HG03342 (cell line): ENCODE results near the gene NBPF1.
"Not testable (repeated sequence)": the region's sequence is repeated elsewhere in the genome, so short reads cannot be mapped to it uniquely, and the experiment has no call there.

ENCODE experiments used
- ATAC-seq: cut with Tn5 transposase; IDR thresholded peaks from one replicate; pipeline ENCODE4 v1.9.1; 2021; ENCODE audit warnings: mild to moderate bottlenecking, moderate library complexity; ENCODE audit not compliant: unreplicated experiment

The NBPF1 gene

DNA sequence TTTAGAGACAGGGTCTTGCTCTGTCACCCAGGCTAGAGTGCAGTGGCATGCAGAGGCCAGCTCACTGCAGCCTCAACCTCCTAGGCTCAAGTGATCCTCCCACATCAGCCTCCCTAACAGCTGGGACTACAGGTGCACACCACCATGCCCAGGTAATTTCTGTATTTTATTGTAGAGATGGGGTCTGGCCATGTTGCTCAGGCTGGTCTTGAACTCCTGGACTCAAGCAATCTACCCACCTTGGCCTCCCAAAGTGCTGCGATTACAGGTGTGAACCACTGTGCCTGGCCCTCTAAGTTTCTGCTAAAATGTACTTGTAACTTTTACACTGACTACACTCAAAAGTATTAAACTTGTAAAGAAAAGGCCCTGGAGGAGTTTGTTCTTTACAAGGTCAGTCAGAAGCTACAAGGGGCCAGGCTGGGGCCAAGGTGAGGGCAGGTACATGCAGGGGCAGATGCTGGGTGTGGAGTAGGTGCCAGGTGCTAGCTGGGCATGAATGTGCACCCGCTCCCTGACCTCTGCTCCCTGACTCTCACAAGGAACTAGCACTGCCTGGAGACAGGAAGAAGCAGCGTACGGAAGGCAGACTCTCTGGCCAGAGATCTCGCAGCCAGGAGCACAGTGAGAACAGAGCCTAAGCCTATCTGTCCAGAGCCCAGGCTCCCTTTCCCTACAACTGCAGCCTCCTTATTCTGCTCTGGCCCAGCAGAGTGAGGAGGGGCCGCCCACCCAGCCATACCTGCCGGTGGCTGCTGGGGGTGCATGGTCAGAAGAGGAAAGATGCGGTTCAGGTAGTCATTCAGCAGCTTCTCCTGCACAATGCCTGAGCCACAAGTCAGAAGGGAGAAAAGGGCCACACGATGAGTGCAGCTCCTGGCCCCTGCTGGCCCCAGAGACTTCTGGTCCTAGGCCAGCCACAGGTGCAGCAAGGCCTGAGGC lies 28.9 kb upstream of the NBPF1 start:
- not testable (repeated sequence) for ATAC-seq

DNA sequence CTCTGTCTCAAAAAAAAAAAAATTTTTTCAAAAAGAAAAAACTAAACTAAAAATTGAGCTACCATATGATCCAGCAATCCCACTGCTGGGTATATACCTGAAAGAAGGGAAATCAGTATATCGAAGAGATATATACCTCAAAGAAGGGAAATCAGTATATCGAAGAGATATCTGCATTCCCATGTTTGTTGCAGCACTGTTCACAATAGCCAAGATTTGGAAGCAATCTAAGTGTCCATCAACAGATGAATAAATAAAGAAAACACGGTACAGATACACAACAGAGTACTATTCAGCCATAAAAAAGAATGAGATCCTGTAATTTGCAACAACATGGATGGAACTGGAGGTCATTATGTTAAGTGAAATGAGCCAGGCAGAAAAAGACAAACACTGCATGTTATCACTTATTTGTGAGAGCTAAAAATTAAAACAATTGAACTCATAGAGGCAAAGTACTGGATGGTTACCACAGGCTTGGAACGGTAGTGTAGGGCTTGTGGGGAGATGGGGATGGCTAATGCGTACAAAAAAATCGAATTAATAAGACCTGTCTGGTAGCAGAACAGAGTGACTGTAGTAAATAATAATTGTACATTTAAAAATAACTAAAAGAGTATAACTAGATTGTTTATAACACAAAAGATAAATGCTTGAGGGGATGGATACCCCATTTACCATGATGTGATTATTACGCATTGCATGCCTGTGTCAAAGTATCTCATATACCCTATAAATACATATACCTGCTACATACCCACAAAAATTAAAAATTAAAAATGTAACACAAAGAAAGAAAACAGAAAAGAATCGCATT lies 28.0 kb upstream of the NBPF1 start:
- ATAC-seq: not testable (repeated sequence)

DNA sequence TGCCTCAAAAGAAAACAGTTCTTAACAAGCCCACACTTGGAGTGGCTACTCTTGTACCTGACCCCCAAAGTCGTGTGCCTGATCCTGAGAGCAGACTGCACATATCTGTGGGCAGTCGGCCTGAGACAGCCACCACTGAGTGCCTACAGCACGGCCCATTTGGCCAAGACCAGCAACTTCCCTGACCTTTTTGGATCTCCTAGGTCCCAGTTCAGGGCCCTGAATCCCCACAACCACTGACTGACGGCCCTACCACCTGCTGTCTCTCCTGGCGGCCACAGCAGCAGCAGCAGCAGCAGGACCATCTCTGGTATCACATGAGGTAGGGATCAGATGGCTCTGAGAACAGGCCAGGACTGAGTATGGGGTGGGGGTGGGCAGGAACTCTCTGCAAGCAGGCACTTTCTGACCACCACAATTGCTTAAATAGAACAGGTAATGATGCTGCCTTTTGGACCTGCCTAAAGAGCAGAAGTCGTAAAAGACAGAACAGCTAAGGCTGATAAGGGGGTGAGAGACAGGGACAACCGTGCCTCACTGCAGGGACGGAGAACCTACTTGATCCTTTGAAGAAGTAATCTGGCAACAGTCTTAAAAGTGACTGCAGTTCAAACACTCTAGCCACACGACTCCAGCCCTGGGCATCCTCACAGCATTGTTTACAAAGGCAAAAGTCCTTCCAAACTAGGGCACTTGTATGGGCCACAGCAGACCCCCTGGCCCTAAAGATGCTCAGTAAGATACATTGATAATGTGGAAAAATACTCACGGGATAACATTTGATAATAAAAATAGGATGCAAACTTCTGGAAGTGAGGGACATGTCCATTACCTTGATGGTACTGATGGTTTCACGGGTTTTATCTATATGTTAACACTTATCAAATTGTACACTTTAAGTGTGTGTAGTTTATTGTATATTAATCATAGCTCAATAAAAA lies 26.0 kb upstream of the NBPF1 start:
- not testable (repeated sequence) for ATAC-seq

DNA sequence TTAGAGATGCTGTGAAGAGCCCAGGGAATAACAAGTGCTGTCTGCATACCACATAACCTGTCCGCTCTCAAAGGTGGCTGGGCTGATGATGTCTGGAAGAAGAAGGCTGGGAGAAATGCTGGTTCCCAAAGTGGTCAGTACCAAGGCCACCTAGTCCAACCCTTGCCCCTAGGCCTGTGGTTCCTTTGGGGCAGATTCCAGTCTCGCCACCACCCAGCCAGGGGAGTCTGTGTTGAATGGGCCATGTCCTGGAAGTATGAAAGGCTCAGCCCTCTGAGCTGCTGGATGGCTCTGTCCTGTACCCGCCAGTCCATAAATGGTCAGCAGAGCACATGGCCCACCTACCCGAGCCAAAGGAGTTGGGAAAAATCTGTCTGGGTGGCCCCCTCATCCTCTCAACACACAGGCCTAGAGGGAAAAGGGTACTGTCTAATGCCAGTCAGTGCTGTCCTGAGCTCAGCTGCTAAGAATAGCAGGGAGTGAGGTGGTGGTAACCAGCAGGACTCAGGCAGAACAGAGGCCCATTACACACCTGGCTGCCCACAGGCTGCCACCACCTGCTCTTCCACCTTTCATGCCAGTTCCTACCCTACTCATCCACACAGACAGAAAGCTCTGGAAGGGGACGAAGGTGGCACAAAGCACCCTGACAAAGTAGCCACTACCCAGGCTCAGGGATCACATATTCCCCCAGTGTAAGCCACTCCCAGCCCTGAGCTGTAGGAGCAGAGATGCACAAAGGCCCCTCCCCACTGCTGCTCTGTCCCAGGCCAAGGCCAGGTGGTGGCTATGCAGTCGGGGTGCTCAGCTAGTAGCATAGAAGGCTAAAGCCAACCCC lies 24.8 kb upstream of the NBPF1 start:
- ATAC-seq: not testable (repeated sequence)

DNA sequence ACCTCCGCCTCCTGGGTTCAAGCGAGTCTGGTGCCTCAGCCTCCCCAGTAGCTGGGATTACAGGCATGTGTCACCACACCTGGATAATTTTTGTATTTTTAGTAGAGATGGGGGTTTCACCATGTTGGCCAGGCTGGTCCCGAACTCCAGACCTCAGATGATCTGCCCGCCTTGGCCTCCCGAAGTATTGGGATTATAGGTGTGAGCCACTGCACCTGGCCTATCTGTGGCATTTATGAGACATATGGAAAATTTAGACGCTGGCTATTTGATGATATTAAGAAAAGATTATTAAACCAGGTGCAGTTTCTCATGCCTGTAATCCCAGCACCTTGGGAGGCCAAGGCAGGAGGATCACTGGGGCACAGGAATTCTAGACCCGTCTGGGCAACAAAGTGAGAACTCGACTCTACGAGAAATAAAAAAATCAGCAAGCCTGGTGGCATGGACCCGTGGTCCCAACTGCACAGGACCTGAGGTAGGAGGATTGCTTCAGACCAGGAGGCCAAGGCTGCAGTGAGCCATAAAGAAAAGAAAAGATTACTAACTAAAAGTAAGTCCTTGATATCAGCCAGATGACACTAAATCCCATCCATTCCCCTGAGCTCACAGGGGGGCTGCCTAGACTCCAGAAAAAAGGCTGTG lies 23.3 kb upstream of the NBPF1 start:
- not testable (repeated sequence) for ATAC-seq

DNA sequence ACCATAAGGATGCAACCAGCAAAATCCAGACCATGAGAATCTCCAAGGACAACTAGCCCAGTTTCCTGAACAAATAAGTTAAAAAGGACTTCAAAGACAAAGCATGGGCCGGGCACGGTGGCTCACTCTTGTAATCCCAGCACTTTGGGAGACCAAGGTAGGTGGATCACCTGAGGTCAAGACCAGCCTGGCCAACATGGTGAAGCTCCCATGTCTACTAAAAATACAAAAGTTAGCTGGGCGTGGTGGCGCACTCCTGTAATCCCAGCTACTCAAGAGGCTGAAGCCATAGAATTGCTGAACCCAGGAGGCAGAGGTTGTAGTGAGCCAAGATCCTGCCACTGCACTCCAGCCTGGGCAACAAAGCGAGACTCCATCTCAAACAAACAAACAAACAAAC lies 22.6 kb upstream of the NBPF1 start:
- not testable (repeated sequence) for ATAC-seq

DNA sequence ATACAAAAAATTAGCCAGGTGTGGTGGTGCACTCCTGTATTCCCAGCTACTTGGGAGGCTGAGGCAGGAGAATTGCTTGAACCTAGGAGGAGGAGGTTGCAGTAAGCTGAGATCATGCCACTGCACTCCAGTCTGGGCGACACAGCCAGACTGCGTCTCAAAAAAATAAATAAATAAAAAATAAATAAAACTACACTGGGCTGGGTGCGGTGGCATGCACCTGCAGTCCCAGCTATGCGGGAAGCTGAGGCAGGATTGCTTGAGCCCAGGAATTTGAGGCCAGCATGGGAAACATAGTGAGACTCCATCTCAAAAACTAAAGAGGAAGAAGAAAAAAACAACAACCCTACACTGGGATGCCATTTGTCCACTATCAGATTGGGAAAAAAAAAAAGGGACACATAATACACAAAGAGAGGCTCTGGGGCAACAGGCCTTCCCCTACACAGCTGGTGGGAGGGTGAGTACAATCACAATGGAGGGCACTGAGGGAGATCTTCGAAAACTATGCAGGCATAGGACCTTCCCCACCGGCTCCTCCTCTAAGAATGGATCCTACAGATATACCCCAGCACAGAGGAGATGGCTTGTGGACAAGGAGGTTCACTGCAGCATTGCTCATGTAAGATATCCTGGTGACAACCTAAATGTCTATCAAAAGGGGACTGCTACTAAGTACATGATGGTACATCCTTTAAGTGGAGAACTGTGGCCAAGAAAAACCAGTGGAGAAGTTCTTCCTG lies 20.3 kb upstream of the NBPF1 start:
- ATAC-seq: not testable (repeated sequence)

DNA sequence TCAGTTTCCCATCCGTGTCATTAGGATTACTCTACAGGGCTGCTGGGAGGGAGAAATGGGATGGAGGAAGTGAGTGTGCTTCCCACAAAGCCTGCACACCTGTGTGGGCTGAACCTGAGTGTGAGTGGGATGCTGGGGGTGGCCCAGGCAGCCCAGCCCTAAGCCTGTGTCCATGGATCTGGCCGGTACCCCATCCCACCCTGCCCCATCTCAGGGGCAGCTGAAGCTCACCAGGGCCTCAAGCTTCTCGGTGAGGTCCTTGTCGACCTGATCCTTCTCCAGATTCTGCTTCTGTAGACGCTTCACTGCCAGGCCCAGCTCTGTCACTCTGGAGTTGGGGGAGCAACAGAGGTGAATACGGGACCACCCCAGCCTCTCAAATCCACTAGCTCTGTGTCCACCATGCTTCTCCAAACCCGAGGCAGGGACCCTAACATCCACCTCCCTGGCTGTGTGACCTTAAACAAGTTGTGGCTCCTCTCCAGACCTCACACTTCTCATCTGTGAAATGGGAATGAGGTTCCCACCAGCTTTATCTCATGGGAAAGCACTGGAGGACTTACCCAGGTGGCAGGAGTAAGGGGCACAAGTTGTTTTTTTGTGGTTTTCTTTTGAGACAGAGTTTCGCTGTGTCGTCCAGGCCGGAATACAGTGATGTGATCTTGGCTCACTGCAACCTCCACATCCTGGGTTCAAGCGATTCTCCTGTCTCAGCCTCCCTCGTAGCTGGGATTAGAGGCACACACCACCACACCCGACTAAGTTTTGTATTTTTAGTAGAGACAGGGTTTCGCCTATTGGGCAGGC lies 18.9 kb upstream of the NBPF1 start:
- ATAC-seq: not testable (repeated sequence)

DNA sequence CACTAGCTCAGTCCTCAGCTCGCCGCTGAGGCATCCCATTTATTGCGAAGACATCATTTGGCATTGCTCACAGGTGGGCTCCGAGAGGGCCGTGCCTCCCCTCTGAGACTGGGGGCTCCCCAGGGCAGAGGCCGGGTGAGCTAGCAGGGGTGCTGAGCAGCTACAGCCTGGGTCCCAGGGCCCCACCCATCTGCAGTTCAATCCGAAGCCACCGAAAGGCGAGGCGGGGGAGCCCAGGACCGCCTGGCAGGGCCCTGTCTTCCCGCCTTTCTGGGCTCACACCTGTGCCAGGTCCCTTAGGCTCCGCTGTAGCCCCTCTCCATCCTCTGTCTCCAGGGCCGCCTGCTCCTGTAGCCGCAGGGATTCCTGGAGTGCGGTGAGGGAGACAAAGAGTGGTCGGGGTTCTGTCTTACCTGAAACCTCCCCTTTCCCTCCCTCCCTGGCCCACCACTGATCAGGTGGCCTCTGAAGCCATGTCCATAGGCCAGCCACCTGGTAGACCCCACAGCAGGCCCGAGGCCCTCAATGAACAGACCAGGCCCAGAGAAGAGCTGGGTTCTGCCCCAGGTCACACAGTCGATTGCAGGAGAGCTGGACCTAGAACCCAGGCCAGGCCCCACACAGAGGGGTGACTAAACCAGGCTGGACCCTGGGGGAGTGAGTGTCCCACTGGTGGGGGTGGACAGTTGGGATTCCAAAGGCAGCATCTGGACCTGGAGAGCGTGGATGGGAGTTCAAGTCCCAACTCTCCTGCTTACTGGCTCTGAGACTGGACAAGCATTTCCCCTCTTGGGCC lies 18.1 kb upstream of the NBPF1 start:
- no peak for ATAC-seq

DNA sequence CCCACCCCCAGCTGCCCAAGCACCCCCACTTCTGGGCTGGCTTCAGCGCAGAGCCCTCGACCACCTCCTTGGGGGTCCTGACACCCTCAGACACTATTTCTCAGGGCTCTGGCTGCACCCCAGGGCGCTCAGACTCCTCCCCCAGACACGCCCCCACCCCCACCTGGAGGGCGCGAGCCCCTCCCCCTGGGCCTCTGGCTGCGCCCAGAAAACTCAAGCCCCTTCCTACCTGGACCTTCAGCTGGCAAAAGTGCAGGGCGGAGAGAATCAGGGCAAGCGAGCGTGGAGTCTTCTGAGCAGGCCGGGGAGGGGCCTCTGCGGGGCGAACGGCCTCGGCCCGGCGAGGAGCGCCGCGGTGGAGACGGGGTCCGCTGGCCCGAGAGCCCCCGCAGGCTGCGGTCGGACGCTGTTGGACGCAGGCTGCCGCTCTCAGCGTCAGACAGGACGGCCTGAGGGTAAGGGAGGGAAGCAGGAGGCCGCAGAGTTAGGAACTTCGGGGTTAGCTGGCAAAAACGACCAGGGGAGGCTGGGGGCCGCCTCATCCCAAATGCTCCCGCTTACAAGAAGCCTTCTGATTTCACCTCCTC lies 17.4 kb upstream of the NBPF1 start:
- no peak for ATAC-seq

DNA sequence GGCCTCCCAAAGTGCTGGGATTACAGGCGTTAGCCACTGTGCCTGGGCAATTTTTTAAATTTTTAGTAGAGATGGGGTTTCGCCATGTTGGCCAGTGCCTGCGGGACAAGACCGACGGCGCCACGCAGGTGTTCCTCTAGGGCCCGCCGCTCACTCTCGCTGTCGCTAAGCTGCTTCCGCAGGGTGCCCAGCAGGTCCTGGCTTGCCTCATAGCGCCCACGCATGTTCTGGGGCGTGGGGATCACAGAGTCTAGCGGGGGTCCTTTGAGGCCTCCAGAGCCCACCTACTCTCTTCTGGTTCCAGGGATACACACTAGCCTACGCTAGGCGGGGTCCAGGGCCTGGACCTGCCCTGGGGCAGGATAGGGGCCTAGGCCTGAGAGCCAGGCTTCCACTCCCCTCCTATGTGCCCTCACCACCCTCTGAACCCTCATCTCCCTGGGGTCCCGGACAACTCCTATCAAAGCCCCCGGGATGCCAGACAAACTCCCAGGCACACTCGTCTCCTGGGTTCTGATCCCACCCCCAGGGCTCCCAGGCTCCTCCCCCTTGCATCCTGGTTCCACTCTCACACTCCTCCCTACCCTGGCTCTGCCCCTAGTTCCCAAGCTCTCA lies 16.7 kb upstream of the NBPF1 start:
- not testable (repeated sequence) for ATAC-seq

DNA sequence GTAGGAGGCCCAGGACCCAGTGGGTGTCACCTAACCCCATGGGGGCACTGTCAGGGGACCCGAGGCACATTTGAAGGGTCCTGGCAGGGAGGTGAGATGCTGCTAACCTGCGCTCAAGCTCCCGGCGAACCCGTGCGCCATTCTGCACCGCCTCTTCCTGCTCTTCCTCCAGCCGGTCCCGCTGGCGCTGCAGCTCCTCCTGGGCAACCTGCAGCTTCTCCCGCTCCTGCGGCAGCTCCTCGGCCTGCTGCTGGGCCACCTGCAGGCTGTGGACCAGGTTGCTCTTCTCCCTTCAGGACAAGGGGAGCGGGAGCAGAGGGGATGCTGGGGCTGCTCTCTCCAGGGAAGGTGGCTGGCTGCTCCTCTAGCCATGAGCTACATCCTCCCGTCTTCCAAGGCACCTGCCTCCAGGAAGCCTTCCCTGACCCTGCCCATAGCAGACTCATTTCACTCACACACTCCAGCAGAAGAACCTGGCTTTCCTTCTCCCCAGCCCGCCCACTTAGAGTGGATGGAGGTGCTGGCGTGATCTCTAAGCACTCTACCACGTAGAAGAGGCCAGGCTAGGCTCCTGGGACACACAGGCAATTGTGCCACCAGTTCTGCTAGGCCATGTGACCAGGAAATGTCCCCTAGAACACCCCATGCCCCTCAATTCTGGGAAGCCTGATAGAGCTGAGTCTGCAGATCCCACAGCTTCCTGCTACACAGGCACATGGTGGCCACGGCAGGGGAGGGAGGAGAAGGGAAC lies 15.2 kb upstream of the NBPF1 start:
- no peak for ATAC-seq

DNA sequence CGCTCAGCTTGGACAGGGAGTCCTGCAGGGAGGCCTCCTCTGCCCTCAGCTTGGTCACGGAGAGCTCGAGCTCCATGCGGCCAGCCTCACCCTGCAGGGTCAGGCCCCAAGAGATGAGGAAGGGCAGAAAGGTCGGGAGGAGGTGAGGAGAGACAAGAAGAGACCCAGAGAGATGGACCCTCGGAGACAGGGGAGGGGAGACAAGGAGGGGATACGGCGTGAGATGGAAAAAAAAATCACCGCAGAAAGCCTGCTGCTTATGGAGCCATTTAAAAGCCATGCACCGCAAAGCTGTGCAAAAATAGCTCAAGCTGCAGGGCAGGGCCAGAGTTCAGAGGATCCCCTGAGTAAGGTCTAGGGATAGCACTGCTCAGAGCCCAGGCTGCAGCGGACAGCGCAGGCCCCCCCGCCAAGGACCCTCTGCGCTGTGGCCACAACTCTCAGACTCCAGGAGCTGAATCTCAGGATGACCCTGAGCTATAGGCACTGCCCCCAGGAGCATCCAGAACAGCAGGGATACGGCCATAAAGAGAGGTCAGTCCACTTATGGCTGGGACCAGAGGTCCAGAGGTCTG lies 13.1 kb upstream of the NBPF1 start:
- ATAC-seq: not testable (repeated sequence)

DNA sequence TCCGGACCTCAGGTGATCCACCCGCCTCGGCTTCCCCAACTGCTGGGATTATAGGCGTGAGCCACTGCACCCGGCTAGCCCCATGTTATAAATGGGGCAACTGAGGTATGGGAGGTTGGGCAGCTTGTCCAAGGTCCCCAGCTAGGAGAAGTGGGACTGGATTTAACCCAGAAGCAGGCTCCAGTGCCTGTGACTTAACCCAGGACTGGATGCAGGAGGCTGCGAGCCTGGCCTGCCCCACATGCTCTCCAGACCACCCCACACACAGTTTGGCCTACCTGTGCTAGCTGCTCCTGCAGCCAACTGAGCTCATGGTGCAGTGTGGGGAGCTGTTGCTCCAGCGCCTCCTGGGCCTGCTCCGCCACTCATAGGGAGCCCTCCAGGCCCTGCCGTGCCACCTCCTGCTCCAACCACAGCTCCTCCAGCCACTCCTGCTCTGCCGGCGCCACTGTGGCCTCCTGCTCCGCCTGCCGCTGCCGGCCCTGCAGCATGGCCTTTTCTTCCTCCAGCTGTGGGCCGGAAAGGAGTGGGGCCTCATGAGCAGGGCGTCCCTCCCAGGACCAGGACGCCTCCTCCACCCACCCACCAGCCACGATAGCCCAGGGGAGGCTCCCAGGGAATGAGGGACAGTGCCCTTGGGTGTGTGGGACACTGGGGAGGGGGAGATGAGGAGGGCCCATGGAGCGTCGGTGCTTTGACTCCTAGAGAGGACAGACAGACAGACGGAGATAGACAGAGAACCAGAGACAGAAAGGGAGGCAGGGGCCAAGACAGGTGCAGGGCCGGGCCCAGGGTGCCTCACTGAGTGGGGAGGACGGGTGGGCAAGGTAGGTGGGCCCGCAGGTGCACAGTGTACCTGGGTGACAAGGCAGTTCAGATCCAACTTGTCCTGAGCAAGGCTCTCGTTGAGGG lies 12.4 kb upstream of the NBPF1 start:
- ATAC-seq: no peak
